HCT116 (cell line): ENCODE measurements around the gene CNKSR3. TPM values are rescaled to one million over a fixed set of nuclear protein-coding genes. Genes with fewer than 3 reads are reported as not detected.

Source experiments
- ATAC-seq: fragments of 200-7000 bp; cut with Tn5 transposase; 2 replicates; pipeline ENCODE4 v1.9.1; 2020; ENCODE audit warnings: mild to moderate bottlenecking, moderate library complexity
- BruUV-seq: library from RNA; stranded (reverse); fragments of 400-500 nt; replicated peaks from 2 replicates; lab custom pipeline; 2021; lab: Mats Ljungman, UMichigan
- CTCF ChIA-PET: fragments of 300-600 bp; sonication (Branson Sonifier 250); formaldehyde crosslinking; loops from one replicate; lab custom pipeline; 2021; ENCODE audit warnings: antibody characterized with exemption; lab: Charles Lee
- POLR2A ChIA-PET: fragments of 300-600, 350-600 bp; sonication (Branson Sonifier 250); formaldehyde crosslinking; loops from one replicate; lab custom pipeline; 2021; ENCODE audit warnings: antibody characterized with exemption; lab: Charles Lee
- RAD21 ChIA-PET, 2 experiments: fragments of 300-600 bp; sonication (Branson Sonifier 250); formaldehyde crosslinking; loops; one replicate each; lab custom pipeline; 2023; ENCODE audit warnings: low total read pairs in 2 of 2; ENCODE audit not compliant: uncharacterized antibody in 2 of 2, unreplicated experiment in 2 of 2, low non-redundant PET in 1 of 2; lab: Charles Lee
- DNase-seq: peaks from one replicate; pipeline ENCODE4 v3.0.0-alpha.2; 2010; ENCODE audit warnings: low read depth, low spot score
- H2AFZ ChIP-seq: fragments of 200-600 bp; shearing (Covaris generic), sonication (generic); 2 replicates; pipeline ENCODE4 v1.6.1; 2017; ENCODE audit warnings: low read depth, mixed run types, mixed read lengths, antibody characterized with exemption, low read length; ENCODE audit not compliant: poor library complexity, severe bottlenecking
- H3K27ac ChIP-seq: 2 replicates; pipeline ENCODE4 v1.5.1; 2012; ENCODE audit warnings: low read depth, low read length
- H3K27me3 ChIP-seq: fragments of 200-600 bp; sonication (generic); 2 replicates; pipeline ENCODE4 v1.6.1; 2016; ENCODE audit warnings: mixed run types, low read length, mixed read lengths; ENCODE audit not compliant: insufficient read depth
- H3K36me3 ChIP-seq, 2 experiments: fragments of 200-500 bp in 1 of 2; fragments of 200-600 bp in 1 of 2; sonication (Bioruptor generic) in 1 of 2; sonication (generic) in 1 of 2; 2 replicates each; pipeline versions ENCODE4 v1.5.1 to v1.6.1; 2014 to 2016; ENCODE audit warnings: low read length in 2 of 2, inconsistent platforms in 1 of 2, mixed read lengths in 1 of 2, mixed run types in 1 of 2; ENCODE audit not compliant: insufficient read depth in 2 of 2, control insufficient read depth in 1 of 2
- H3K4me1 ChIP-seq, 2 experiments: fragments of 200-600 bp in 1 of 2; sonication (generic) in 1 of 2; 2 replicates each; pipeline versions ENCODE4 v1.5.1 to v1.6.1; 2012 to 2017; ENCODE audit warnings: low read length in 2 of 2, inconsistent platforms in 1 of 2, mild to moderate bottlenecking in 1 of 2, mixed read lengths in 1 of 2, mixed run types in 1 of 2, moderate library complexity in 1 of 2; ENCODE audit not compliant: insufficient read depth in 2 of 2, control insufficient read depth in 1 of 2
- H3K4me2 ChIP-seq: fragments of 200-600 bp; sonication (generic); 2 replicates; pipeline ENCODE4 v1.6.1; 2017; ENCODE audit warnings: mixed run types, low read length, mixed read lengths
- H3K4me3 ChIP-seq, 2 experiments: fragments of 200-600 bp in 1 of 2; sonication (generic) in 1 of 2; replicated peaks in 1 of 2; 2 replicates each; pipeline ENCODE4 v1.5.1; 2011 to 2016; ENCODE audit warnings: low read length in 2 of 2, control low read depth in 1 of 2, low read depth in 1 of 2, mild to moderate bottlenecking in 1 of 2, mixed read lengths in 1 of 2, mixed run types in 1 of 2
- H3K79me2 ChIP-seq: fragments of 200-600 bp; sonication (generic); 2 replicates; pipeline ENCODE4 v1.6.1; 2017; ENCODE audit warnings: mild to moderate bottlenecking, mixed run types, low read length, moderate library complexity, mixed read lengths; ENCODE audit not compliant: insufficient read depth
- H3K9ac ChIP-seq: fragments of 200-600 bp; sonication (generic); 2 replicates; pipeline ENCODE4 v1.6.1; 2016; ENCODE audit warnings: low read length, mixed read lengths
- H3K9me2 ChIP-seq: fragments of 200-600 bp; sonication (generic), shearing (Covaris generic); 2 replicates; pipeline ENCODE4 v1.6.1; 2017; ENCODE audit warnings: mixed run types, mild to moderate bottlenecking, moderate library complexity; ENCODE audit not compliant: insufficient read depth
- H3K9me3 ChIP-seq, 2 experiments: fragments of 200-500 bp in 1 of 2; fragments of 200-600 bp in 1 of 2; sonication (Bioruptor generic) in 1 of 2; sonication (generic) in 1 of 2; 2 replicates each; pipeline ENCODE4 v1.6.1; 2014 to 2017; ENCODE audit warnings: low read length in 2 of 2, mixed read lengths in 2 of 2, inconsistent platforms in 1 of 2, low read depth in 1 of 2, mild to moderate bottlenecking in 1 of 2, mixed run types in 1 of 2, moderate library complexity in 1 of 2; ENCODE audit not compliant: control insufficient read depth in 1 of 2, insufficient read depth in 1 of 2
- H4K20me1 ChIP-seq: fragments of 200-600 bp; sonication (generic), shearing (Covaris generic); 2 replicates; pipeline ENCODE4 v1.6.1; 2017; ENCODE audit warnings: mixed run types, mild to moderate bottlenecking, moderate library complexity; ENCODE audit not compliant: insufficient read depth
- ATF3 ChIP-seq: IDR thresholded peaks from 2 replicates; pipeline ENCODE4 v1.6.1; 2012
- CEBPB ChIP-seq: IDR thresholded peaks from 2 replicates; pipeline ENCODE4 v1.6.1; 2012; ENCODE audit warnings: low read depth
- ELF1 ChIP-seq: IDR thresholded peaks from 2 replicates; pipeline ENCODE4 v1.6.1; 2012; ENCODE audit warnings: low read depth, borderline replicate concordance
- EZH2phosphoT487 ChIP-seq: fragments of 200-600 bp; IDR thresholded peaks from 2 replicates; pipeline ENCODE4 v1.6.1; 2018; ENCODE audit warnings: antibody characterized with exemption, borderline replicate concordance
- FOSL1 ChIP-seq: IDR thresholded peaks from 2 replicates; pipeline ENCODE4 v1.6.1; 2012; ENCODE audit warnings: low read depth
- POLR2A ChIP-seq: IDR thresholded peaks from 2 replicates; pipeline ENCODE4 v1.7.0; 2011; ENCODE audit warnings: borderline replicate concordance; ENCODE audit not compliant: insufficient read depth, insufficient read length; ENCODE audit errors: extremely low read depth
- POLR2AphosphoS5 ChIP-seq: IDR thresholded peaks from 2 replicates; pipeline ENCODE4 v1.6.1; 2011; ENCODE audit warnings: mild to moderate bottlenecking, low read depth, low read length, moderate library complexity
- RAD21 ChIP-seq: IDR thresholded peaks from 2 replicates; pipeline ENCODE4 v1.6.1; 2012; ENCODE audit warnings: low read depth, mild to moderate bottlenecking
- SRF ChIP-seq: IDR thresholded peaks from 2 replicates; pipeline ENCODE4 v1.6.1; 2012; ENCODE audit warnings: low read depth
- YY1 ChIP-seq: IDR thresholded peaks from 2 replicates; pipeline ENCODE4 v1.6.1; 2011; ENCODE audit warnings: low read length, low read depth, moderate library complexity, mild to moderate bottlenecking; ENCODE audit not compliant: insufficient replicate concordance; ENCODE audit errors: extremely low read depth
- ZNF274 ChIP-seq: fragments of 200-500 bp; sonication (Bioruptor generic); IDR thresholded peaks from 2 replicates; pipeline ENCODE4 v1.6.1; 2014; ENCODE audit warnings: mild to moderate bottlenecking, low read depth, low read length, inconsistent platforms
- intact Hi-C: fragments of 100-400 bp; cut with micrococcal nuclease; formaldehyde crosslinking; loops from 2 replicates; pipeline ENCODE4 v1.10.0; 2022
- total RNA-seq: library from RNA; stranded (reverse); gene quantifications from one replicate; pipeline ENCODE4 v1.2.1, GENCODE V29; 2021; ENCODE audit not compliant: unreplicated experiment
- TF ChIP-seq, protein P1 (sequence below): IDR thresholded peaks from 2 replicates; pipeline ENCODE4 v1.6.1; 2011; ENCODE audit warnings: mild to moderate bottlenecking, low read length, moderate library complexity; ENCODE audit not compliant: insufficient replicate concordance; ENCODE audit errors: extremely low read depth
- TF ChIP-seq, protein P2 (sequence below): IDR thresholded peaks from 2 replicates; pipeline ENCODE4 v1.6.1; 2012

Gene CNKSR3
- total RNA-seq, 1 experiment from 2014 or later: 15.4 TPM

GRCh38 chr6:154526996-154527395 lies 16.5 kb upstream of the CNKSR3 start:
- no peak overlapping the region for H3K27ac ChIP-seq
- no TSS peak for BruUV-seq
- no peaks in the 10 kb centered on the region for H3K36me3 ChIP-seq
- DNase-seq: no peak
- H3K4me3 ChIP-seq: no peak overlapping the region
- H2AFZ ChIP-seq: no peak overlapping the region
- H3K4me2 ChIP-seq: no peak overlapping the region
- TF ChIP-seq ZNF274: no peak
- TF ChIP-seq, all 23 proteins: peak for 0
- no peaks in the 10 kb centered on the region for H3K9me2 ChIP-seq
- H3K9me3 ChIP-seq: no peaks in the 10 kb centered on the region
- no peaks in the 10 kb centered on the region for H3K4me1 ChIP-seq
- ChIA-PET POLR2A (interaction anchor here (0.6 kb wide), 1 partner anchor 19 kb away, joined by 4 read pairs; no protein-coding TSS in a partner anchor), RAD21 (no interaction called here), CTCF (no interaction called here)
- no peaks in the 10 kb centered on the region for H4K20me1 ChIP-seq
- intact Hi-C loops: no loop called here
- no peak for ATAC-seq
- no peaks in the 10 kb centered on the region for H3K79me2 ChIP-seq
- no peak overlapping the region for H3K9ac ChIP-seq
- H3K27me3 ChIP-seq: no peaks in the 10 kb centered on the region

DNA sequence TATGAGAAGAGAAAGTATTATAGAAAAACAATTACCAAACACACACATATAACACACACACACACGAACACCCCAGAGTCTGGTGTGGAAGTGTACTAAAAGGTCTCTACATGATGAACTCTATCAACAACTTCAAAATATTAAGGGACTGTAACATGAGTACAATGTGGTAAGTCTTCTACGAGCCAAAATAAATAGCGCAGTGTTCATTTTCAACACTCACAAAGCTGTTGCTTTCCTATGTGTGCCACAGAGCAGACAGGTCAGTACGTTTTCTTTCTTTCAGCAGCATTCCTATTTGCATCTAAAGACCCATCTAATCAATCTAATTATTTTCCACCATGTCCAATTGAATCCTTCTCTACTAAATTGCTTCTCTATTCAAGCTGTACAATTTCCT lies 12.1 kb upstream of the CNKSR3 start:
- CTCF ChIA-PET: no interaction called here
- no peak for ATAC-seq
- POLR2A ChIA-PET: no interaction called here

DNA sequence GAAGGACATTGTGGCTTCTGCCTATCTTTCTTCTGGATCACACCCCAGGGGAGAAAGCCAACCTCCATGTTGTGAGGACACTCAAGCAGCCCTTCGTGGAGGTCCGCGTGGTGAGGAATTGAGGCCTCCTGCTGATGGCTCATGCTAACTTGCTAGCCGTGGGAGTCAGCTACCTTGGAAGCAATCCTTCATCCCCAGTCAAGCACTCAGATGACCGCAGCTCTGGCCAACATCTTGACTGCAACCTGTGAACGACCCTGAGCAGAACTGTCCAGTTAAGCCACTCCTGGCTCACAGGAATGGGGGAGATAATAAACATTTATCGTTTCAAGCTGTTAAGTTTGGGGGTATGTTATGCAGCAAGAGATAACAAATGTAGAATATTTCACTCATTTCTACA lies 10.9 kb upstream of the CNKSR3 start:
- no peak overlapping the region for H3K9ac ChIP-seq
- H3K27me3 ChIP-seq: no peaks in the 10 kb centered on the region
- RAD21 ChIA-PET: no interaction called here
- POLR2A ChIA-PET: no interaction called here
- no peaks in the 10 kb centered on the region for H3K36me3 ChIP-seq
- no peaks in the 10 kb centered on the region for H3K4me1 ChIP-seq
- CTCF ChIA-PET: no interaction called here
- H3K9me2 ChIP-seq: no peaks in the 10 kb centered on the region
- DNase-seq (no peak), ATAC-seq (no peak)
- intact Hi-C loops: no loop called here
- H3K4me3 ChIP-seq: no peak overlapping the region
- H3K4me2 ChIP-seq: no peak overlapping the region
- H2AFZ ChIP-seq: no peak overlapping the region
- BruUV-seq: no TSS peak
- no peaks in the 10 kb centered on the region for H4K20me1 ChIP-seq
- no peaks in the 10 kb centered on the region for H3K79me2 ChIP-seq
- H3K27ac ChIP-seq: no peak overlapping the region
- no peaks in the 10 kb centered on the region for H3K9me3 ChIP-seq
- TF ChIP-seq RAD21 (no peak), YY1 (no peak), POLR2A (no peak), CEBPB (no peak), ELF1 (no peak), ATF3 (no peak), EZH2phosphoT487 (no peak), FOSL1 (no peak), ZNF274 (no peak)
- TF ChIP-seq, protein P1, sequence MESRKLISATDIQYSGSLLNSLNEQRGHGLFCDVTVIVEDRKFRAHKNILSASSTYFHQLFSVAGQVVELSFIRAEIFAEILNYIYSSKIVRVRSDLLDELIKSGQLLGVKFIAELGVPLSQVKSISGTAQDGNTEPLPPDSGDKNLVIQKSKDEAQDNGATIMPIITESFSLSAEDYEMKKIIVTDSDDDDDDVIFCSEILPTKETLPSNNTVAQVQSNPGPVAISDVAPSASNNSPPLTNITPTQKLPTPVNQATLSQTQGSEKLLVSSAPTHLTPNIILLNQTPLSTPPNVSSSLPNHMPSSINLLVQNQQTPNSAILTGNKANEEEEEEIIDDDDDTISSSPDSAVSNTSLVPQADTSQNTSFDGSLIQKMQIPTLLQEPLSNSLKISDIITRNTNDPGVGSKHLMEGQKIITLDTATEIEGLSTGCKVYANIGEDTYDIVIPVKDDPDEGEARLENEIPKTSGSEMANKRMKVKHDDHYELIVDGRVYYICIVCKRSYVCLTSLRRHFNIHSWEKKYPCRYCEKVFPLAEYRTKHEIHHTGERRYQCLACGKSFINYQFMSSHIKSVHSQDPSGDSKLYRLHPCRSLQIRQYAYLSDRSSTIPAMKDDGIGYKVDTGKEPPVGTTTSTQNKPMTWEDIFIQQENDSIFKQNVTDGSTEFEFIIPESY: no peak
- TF ChIP-seq, protein P2, sequence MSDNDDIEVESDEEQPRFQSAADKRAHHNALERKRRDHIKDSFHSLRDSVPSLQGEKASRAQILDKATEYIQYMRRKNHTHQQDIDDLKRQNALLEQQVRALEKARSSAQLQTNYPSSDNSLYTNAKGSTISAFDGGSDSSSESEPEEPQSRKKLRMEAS: no peak

More for the DNA sequence above, 12.1 kb upstream of the CNKSR3 start:
- no TSS peak for BruUV-seq
- Histone ChIP-seq H3K79me2 (no peaks in the 10 kb centered on the region), H3K4me2 (no peak overlapping the region), H3K9ac (no peak overlapping the region), H3K4me3 (no peak overlapping the region), H4K20me1 (no peaks in the 10 kb centered on the region), H3K4me1 (no peaks in the 10 kb centered on the region), H3K9me2 (no peaks in the 10 kb centered on the region), H3K27me3 (no peaks in the 10 kb centered on the region), H3K27ac (no peak overlapping the region), H3K36me3 (no peaks in the 10 kb centered on the region), H2AFZ (no peak overlapping the region), H3K9me3 (no peaks in the 10 kb centered on the region)
- DNase-seq: no peak
- intact Hi-C loops: no loop called here
- TF ChIP-seq SRF (no peak), ZNF274 (no peak), POLR2AphosphoS5 (no peak)
- TF ChIP-seq, all 23 proteins: peak for 0
- RAD21 ChIA-PET: no interaction called here
